ENCODE results near the gene PKDREJ. TPM values are rescaled to one million over a fixed set of nuclear protein-coding genes. Genes with fewer than 3 reads are reported as not detected.

PKDREJ gene
- total and polyA plus RNA-seq, 7 experiments from 2014 or later = not detected

- no peak overlapping the region for H3K4me3 ChIP-seq (ENCODE audit: low read length)
- peaks cover 0 to 26% (median 8%) of the 10 kb centered on the region in 5 donors for H3K36me3 Mint-ChIP-seq
- ATAC-seq = no peak
- peaks cover 38 to 70% (median 48%) of the 10 kb centered on the region in 5 donors for H3K27me3 Mint-ChIP-seq
- no peaks in the 10 kb centered on the region for H3K4me1 ChIP-seq (ENCODE audit: control insufficient read depth in 2 of 2, insufficient read depth in 2 of 2, low read length in 2 of 2)
- POLR2A ChIA-PET = no interaction called here
- peaks cover 0 to 14% of the 10 kb centered on the region in 2 donors for H3K27me3 ChIP-seq (ENCODE audit: control insufficient read depth in 2 of 2, insufficient read depth in 2 of 2, low read length in 2 of 2)
- intact Hi-C loops (cut with micrococcal nuclease) = loop anchor here in 1 of 2 donors (10.0 kb wide), 1 partner anchor 75 kb away; the partner anchor contains the start of gene TRMU
- no peak overlapping the region for H3K27ac ChIP-seq (ENCODE audit: low read depth, low read length)
- H3K27ac Mint-ChIP-seq = no peak overlapping the region
- CTCF ChIA-PET = no interaction called here
- H3K4me1 Mint-ChIP-seq = peaks cover 2 to 10% (median 3%) of the 10 kb centered on the region in 7 donors
- H3K9me3 ChIP-seq (ENCODE audit: control insufficient read depth in 2 of 3, low read length in 3 of 3) = peaks cover 0 to 5% (median 0%) of the 10 kb centered on the region in 3 experiments
- H3K36me3 ChIP-seq (ENCODE audit: control insufficient read depth in 2 of 3, insufficient read depth in 3 of 3, low read length in 3 of 3) = no peaks in the 10 kb centered on the region
- peaks cover 0 to 51% (median 3%) of the 10 kb centered on the region in 11 donors for H3K9me3 Mint-ChIP-seq
- no peak for DNase-seq
- no peak overlapping the region for H3K4me3 Mint-ChIP-seq
Observed at GRCh38 chr22:46259374-46259773, 3.8 kb downstream of the PKDREJ start.

- DNase-seq (no peak), ATAC-seq (no peak)
- peaks cover 18 to 47% (median 28%) of the 10 kb centered on the region in 5 donors for H3K27me3 Mint-ChIP-seq
- H3K4me3 Mint-ChIP-seq = no peak overlapping the region
- peaks cover 0 to 14% (median 3%) of the 10 kb centered on the region in 5 donors for H3K36me3 Mint-ChIP-seq
- no peak overlapping the region for H3K4me3 ChIP-seq (ENCODE audit: low read length)
- ChIA-PET POLR2A (interaction anchor here (1.4 kb wide), 1 partner anchor 11 kb away, joined by 4 read pairs; the partner anchor contains the start of gene TTC38), CTCF (no interaction called here)
- H3K4me1 Mint-ChIP-seq = peaks cover 7 to 12% (median 9%) of the 10 kb centered on the region in 7 donors
- no peaks in the 10 kb centered on the region for H3K36me3 ChIP-seq (ENCODE audit: control insufficient read depth in 2 of 3, insufficient read depth in 3 of 3, low read length in 3 of 3)
- peaks cover 0 to 2% of the 10 kb centered on the region in 2 donors for H3K27me3 ChIP-seq (ENCODE audit: control insufficient read depth in 2 of 2, insufficient read depth in 2 of 2, low read length in 2 of 2)
- no peak overlapping the region for H3K27ac ChIP-seq (ENCODE audit: low read depth, low read length)
- intact Hi-C loops (cut with micrococcal nuclease) = loop anchor here in 1 of 2 donors (10.0 kb wide), 1 partner anchor 78 kb away; the partner anchor contains the start of gene TRMU
- H3K27ac Mint-ChIP-seq = no peak overlapping the region
- H3K9me3 ChIP-seq (ENCODE audit: control insufficient read depth in 2 of 3, low read length in 3 of 3) = peaks cover 0 to 5% (median 0%) of the 10 kb centered on the region in 3 experiments
- peaks cover 0 to 1% of the 10 kb centered on the region in 2 donors for H3K4me1 ChIP-seq (ENCODE audit: control insufficient read depth in 2 of 2, insufficient read depth in 2 of 2, low read length in 2 of 2)
- peaks cover 0 to 44% (median 3%) of the 10 kb centered on the region in 11 donors for H3K9me3 Mint-ChIP-seq
Observed at GRCh38 chr22:46256358-46256958, 6.7 kb downstream of the PKDREJ start.

- peaks cover 0 to 5% (median 0%) of the 10 kb centered on the region in 11 donors for H3K9me3 Mint-ChIP-seq
Observed at GRCh38 chr22:46251816-46252380, 11.2 kb downstream of the PKDREJ start.

GRCh38 chr22:46251266-46251665, 11.9 kb downstream of the PKDREJ start:
- H3K27me3 ChIP-seq (ENCODE audit: control insufficient read depth in 2 of 2, insufficient read depth in 2 of 2, low read length in 2 of 2) = no peaks in the 10 kb centered on the region
- no peaks in the 10 kb centered on the region for H3K9me3 ChIP-seq (ENCODE audit: control insufficient read depth in 2 of 3, low read length in 3 of 3)
- no peak overlapping the region for H3K27ac ChIP-seq (ENCODE audit: low read depth, low read length)
- Mint-ChIP-seq H3K27me3 (peaks cover 0 to 3% (median 0%) of the 10 kb centered on the region in 5 donors), H3K9me3 (peaks cover 0 to 5% (median 0%) of the 10 kb centered on the region in 11 donors), H3K27ac (peak overlapping the region; percentile 5 to 92 (median 76)), H3K36me3 (peaks cover 0 to 5% (median 0%) of the 10 kb centered on the region in 5 donors), H3K4me3 (peak overlapping the region; percentile 74 to 93 (median 83)), H3K4me1 (peaks cover 17 to 31% (median 27%) of the 10 kb centered on the region in 7 donors)
- CTCF ChIA-PET = no interaction called here
- intact Hi-C loops (cut with micrococcal nuclease) = loop anchor here (1.0 to 10.0 kb wide), 5 partner anchors 16 to 239 kb away; partner anchors contain the start of gene TRMU (in 1 of the 2)
- peaks cover 5 to 7% of the 10 kb centered on the region in 2 donors for H3K4me1 ChIP-seq (ENCODE audit: control insufficient read depth in 2 of 2, insufficient read depth in 2 of 2, low read length in 2 of 2)
- no peak for ATAC-seq
- H3K36me3 ChIP-seq (ENCODE audit: control insufficient read depth in 2 of 3, insufficient read depth in 3 of 3, low read length in 3 of 3) = no peaks in the 10 kb centered on the region
- no peak overlapping the region for H3K4me3 ChIP-seq (ENCODE audit: low read length)
- POLR2A ChIA-PET = interaction anchor here (3.1 kb wide), 1 partner anchor 45 kb away, joined by 19 read pairs; the partner anchor contains the start of gene GTSE1
- no peak for DNase-seq

More at GRCh38 chr22:46251816-46252380, 11.2 kb downstream of the PKDREJ start:
- ATAC-seq (no peak), DNase-seq (no peak)
- no peaks in the 10 kb centered on the region for H3K36me3 ChIP-seq (ENCODE audit: control insufficient read depth in 2 of 3, insufficient read depth in 3 of 3, low read length in 3 of 3)
- peaks cover 0 to 5% (median 0%) of the 10 kb centered on the region in 3 experiments for H3K9me3 ChIP-seq (ENCODE audit: control insufficient read depth in 2 of 3, low read length in 3 of 3)
- POLR2A ChIA-PET = interaction anchor here (0.6 to 3.1 kb wide), 2 partner anchors 44 to 1034 kb away, joined by 5 to 19 read pairs; partner anchors contain the start of gene GTSE1
- H3K4me3 ChIP-seq (ENCODE audit: low read length) = no peak overlapping the region
- CTCF ChIA-PET = no interaction called here
- Mint-ChIP-seq H3K36me3 (peaks cover 0 to 5% (median 0%) of the 10 kb centered on the region in 5 donors), H3K27ac (peak overlapping the region in 6 of 9 donors; percentile 5 to 92 (median 79)), H3K4me3 (peak overlapping the region; percentile 74 to 93 (median 83)), H3K27me3 (peaks cover 0 to 3% (median 0%) of the 10 kb centered on the region in 5 donors), H3K4me1 (peaks cover 14 to 31% (median 27%) of the 10 kb centered on the region in 7 donors)
- H3K27me3 ChIP-seq (ENCODE audit: control insufficient read depth in 2 of 2, insufficient read depth in 2 of 2, low read length in 2 of 2) = no peaks in the 10 kb centered on the region
- intact Hi-C loops (cut with micrococcal nuclease) = loop anchor here (1.0 to 10.0 kb wide), 5 partner anchors 15 to 240 kb away; partner anchors contain the start of gene TRMU (in 1 of the 2)
- H3K27ac ChIP-seq (ENCODE audit: low read depth, low read length) = no peak overlapping the region
- peaks cover 5 to 7% of the 10 kb centered on the region in 2 donors for H3K4me1 ChIP-seq (ENCODE audit: control insufficient read depth in 2 of 2, insufficient read depth in 2 of 2, low read length in 2 of 2)

- peaks cover 0 to 5% (median 0%) of the 10 kb centered on the region in 11 donors for H3K9me3 Mint-ChIP-seq
- CTCF ChIA-PET = interaction anchor here (0.8 to 1.3 kb wide), 3 partner anchors 45 to 129 kb away, joined by 3 to 4 read pairs (median 3); no protein-coding TSS in a partner anchor
- peaks cover 0 to 6% (median 0%) of the 10 kb centered on the region in 5 donors for H3K36me3 Mint-ChIP-seq
- peak overlapping the region; percentile 36 to 92 (median 76) for H3K27ac Mint-ChIP-seq
- intact Hi-C loops (cut with micrococcal nuclease) = loop anchor here (1.0 to 10.0 kb wide), 9 partner anchors 16 to 238 kb away; partner anchors contain the start of genes GTSE1 (in 2 of the 2) and TRMU (in 1 of the 2)
- Histone ChIP-seq H3K9me3 (ENCODE audit: control insufficient read depth in 2 of 3, low read length in 3 of 3) (no peaks in the 10 kb centered on the region), H3K27me3 (ENCODE audit: control insufficient read depth in 2 of 2, insufficient read depth in 2 of 2, low read length in 2 of 2) (no peaks in the 10 kb centered on the region), H3K36me3 (ENCODE audit: control insufficient read depth in 2 of 3, insufficient read depth in 3 of 3, low read length in 3 of 3) (no peaks in the 10 kb centered on the region), H3K4me3 (ENCODE audit: low read length) (peak overlapping the region; percentile 71), H3K27ac (ENCODE audit: low read depth, low read length) (peak overlapping the region; percentile 77), H3K4me1 (ENCODE audit: control insufficient read depth in 2 of 2, insufficient read depth in 2 of 2, low read length in 2 of 2) (peaks cover 5 to 7% of the 10 kb centered on the region in 2 donors)
- peak overlapping the region; percentile 74 to 93 (median 83) for H3K4me3 Mint-ChIP-seq
- H3K27me3 Mint-ChIP-seq = no peaks in the 10 kb centered on the region
- peaks cover 17 to 32% (median 27%) of the 10 kb centered on the region in 7 donors for H3K4me1 Mint-ChIP-seq
- POLR2A ChIA-PET = interaction anchor here (0.9 to 3.1 kb wide), 5 partner anchors 10 to 101 kb away, joined by 3 to 19 read pairs (median 4); partner anchors contain the start of genes GTSE1 and TTC38
- DNase-seq (peak in 2 of 9 donors; percentile 9 to 12), ATAC-seq (peak; percentile 0)
Observed at GRCh38 chr22:46250783-46251125, 12.4 kb downstream of the PKDREJ start.

Data from naive thymus-derived CD4-positive, alpha-beta T cell (primary cell).